Activated T-cell treated with anti-CD3 and anti-CD28 coated beads, Interleukin-2, amount 50 U/mL, for 4 hours (primary cell): ENCODE results near the gene SORCS2. TPM values are rescaled to one million over a fixed set of nuclear protein-coding genes. Genes with fewer than 3 reads are reported as not detected.
A peak's percentile ranks its signal among the peaks of the same experiment; 100 is the strongest.

Experiments used
- ATAC-seq, 2 donors: fragments of 200-7000 bp; cut with Tn5 transposase; one replicate each; pipeline ENCODE4 v1.10.0; 2021
- DNase-seq: peaks from one replicate; pipeline ENCODE4 v3.0.0-alpha.2; 2020
- H3K27me3 Mint-ChIP-seq: one replicate; pipeline ENCODE4 v1.8.0; 2021; ENCODE audit warnings: low read depth, mixed read lengths
- H3K36me3 Mint-ChIP-seq: one replicate; pipeline ENCODE4 v1.8.0; 2022; ENCODE audit warnings: mixed read lengths; ENCODE audit not compliant: insufficient read depth
- H3K4me1 Mint-ChIP-seq: one replicate; pipeline ENCODE4 v1.8.0; 2021; ENCODE audit warnings: low read depth, mixed read lengths
- H3K4me3 Mint-ChIP-seq: one replicate; pipeline ENCODE4 v1.8.0; 2021; ENCODE audit warnings: mild to moderate bottlenecking, moderate library complexity, mixed read lengths
- H3K9me3 Mint-ChIP-seq: one replicate; pipeline ENCODE4 v1.8.0; 2021; ENCODE audit warnings: mixed read lengths
- total RNA-seq, 3 donors: library from RNA; stranded (reverse); gene quantifications; one replicate each; pipeline ENCODE4 v1.2.1, GENCODE V29; 2021

SORCS2 gene
- total RNA-seq, 3 donors from 2014 or later: 0.18 to 0.43 TPM; not detected in 1

- ATAC-seq (no peak), DNase-seq (no peak)
- Mint-ChIP-seq H3K9me3 (no peaks in the 10 kb centered on the region), H3K27me3 (peaks cover 31% of the 10 kb centered on the region), H3K4me3 (no peak overlapping the region), H3K36me3 (no peaks in the 10 kb centered on the region), H3K4me1 (no peaks in the 10 kb centered on the region)
Measured at GRCh38 chr4:7186516-7187167, 5.7 kb upstream of the SORCS2 start.

- Mint-ChIP-seq H3K4me1 (no peaks in the 10 kb centered on the region), H3K4me3 (no peak overlapping the region), H3K36me3 (no peaks in the 10 kb centered on the region), H3K27me3 (peaks cover 34% of the 10 kb centered on the region), H3K9me3 (no peaks in the 10 kb centered on the region)
- ATAC-seq (no peak), DNase-seq (no peak)
Measured at GRCh38 chr4:7187168-7187535, 5.2 kb upstream of the SORCS2 start.

GRCh38 chr4:7187691-7188090, 4.6 kb upstream of the SORCS2 start:
- H3K36me3 Mint-ChIP-seq: no peaks in the 10 kb centered on the region
- no peak for ATAC-seq
- H3K9me3 Mint-ChIP-seq: no peaks in the 10 kb centered on the region
- H3K27me3 Mint-ChIP-seq: peaks cover 34% of the 10 kb centered on the region
- H3K4me3 Mint-ChIP-seq: no peak overlapping the region
- no peak for DNase-seq
- no peaks in the 10 kb centered on the region for H3K4me1 Mint-ChIP-seq

GRCh38 chr4:7189066-7189465, 3.3 kb upstream of the SORCS2 start:
- Mint-ChIP-seq H3K4me1 (peaks cover 1% of the 10 kb centered on the region), H3K9me3 (no peaks in the 10 kb centered on the region), H3K36me3 (no peaks in the 10 kb centered on the region), H3K4me3 (no peak overlapping the region), H3K27me3 (peaks cover 42% of the 10 kb centered on the region)
- DNase-seq (no peak), ATAC-seq (no peak)

GRCh38 chr4:7189475-7190277, 2.7 kb upstream of the SORCS2 start:
- Mint-ChIP-seq H3K27me3 (peaks cover 48% of the 10 kb centered on the region), H3K4me1 (peaks cover 1% of the 10 kb centered on the region), H3K36me3 (no peaks in the 10 kb centered on the region), H3K4me3 (no peak overlapping the region), H3K9me3 (no peaks in the 10 kb centered on the region)
- DNase-seq (no peak), ATAC-seq (no peak)

GRCh38 chr4:7190278-7190594, 2.1 kb upstream of the SORCS2 start:
- Mint-ChIP-seq H3K27me3 (peaks cover 53% of the 10 kb centered on the region), H3K4me3 (no peak overlapping the region), H3K36me3 (no peaks in the 10 kb centered on the region), H3K9me3 (no peaks in the 10 kb centered on the region), H3K4me1 (peaks cover 1% of the 10 kb centered on the region)
- no peak for DNase-seq
- no peak for ATAC-seq

- H3K27me3 Mint-ChIP-seq: peaks cover 57% of the 10 kb centered on the region
- ATAC-seq (no peak), DNase-seq (no peak)
- no peak overlapping the region for H3K4me3 Mint-ChIP-seq
- no peaks in the 10 kb centered on the region for H3K9me3 Mint-ChIP-seq
- peaks cover 1% of the 10 kb centered on the region for H3K4me1 Mint-ChIP-seq
- H3K36me3 Mint-ChIP-seq: no peaks in the 10 kb centered on the region
Measured at GRCh38 chr4:7190691-7191545, 1.4 kb upstream of the SORCS2 start.

GRCh38 chr4:7191546-7192251, 639 bp upstream of the SORCS2 start:
- peaks cover 64% of the 10 kb centered on the region for H3K27me3 Mint-ChIP-seq
- DNase-seq (no peak), ATAC-seq (no peak)
- H3K4me3 Mint-ChIP-seq: no peak overlapping the region
- H3K9me3 Mint-ChIP-seq: no peaks in the 10 kb centered on the region
- H3K36me3 Mint-ChIP-seq: no peaks in the 10 kb centered on the region
- peaks cover 1% of the 10 kb centered on the region for H3K4me1 Mint-ChIP-seq

GRCh38 chr4:7193030-7193958, 956 bp downstream of the SORCS2 start:
- Mint-ChIP-seq H3K4me1 (peaks cover 1% of the 10 kb centered on the region), H3K36me3 (no peaks in the 10 kb centered on the region), H3K9me3 (no peaks in the 10 kb centered on the region), H3K4me3 (peak overlapping the region; percentile 47), H3K27me3 (peaks cover 67% of the 10 kb centered on the region)
- ATAC-seq (no peak), DNase-seq (no peak)

GRCh38 chr4:7194251-7195140, 2.2 kb downstream of the SORCS2 start:
- no peak overlapping the region for H3K4me3 Mint-ChIP-seq
- H3K9me3 Mint-ChIP-seq: no peaks in the 10 kb centered on the region
- H3K27me3 Mint-ChIP-seq: peaks cover 65% of the 10 kb centered on the region
- DNase-seq (no peak), ATAC-seq (no peak)
- H3K4me1 Mint-ChIP-seq: peaks cover 1% of the 10 kb centered on the region
- no peaks in the 10 kb centered on the region for H3K36me3 Mint-ChIP-seq

- peaks cover 1% of the 10 kb centered on the region for H3K4me1 Mint-ChIP-seq
- DNase-seq (no peak), ATAC-seq (no peak)
- H3K9me3 Mint-ChIP-seq: no peaks in the 10 kb centered on the region
- H3K27me3 Mint-ChIP-seq: peaks cover 62% of the 10 kb centered on the region
- no peaks in the 10 kb centered on the region for H3K36me3 Mint-ChIP-seq
- no peak overlapping the region for H3K4me3 Mint-ChIP-seq
Measured at GRCh38 chr4:7195141-7195515, 2.8 kb downstream of the SORCS2 start.

- DNase-seq (no peak), ATAC-seq (no peak)
- Mint-ChIP-seq H3K9me3 (no peaks in the 10 kb centered on the region), H3K36me3 (no peaks in the 10 kb centered on the region), H3K4me1 (peaks cover 1% of the 10 kb centered on the region), H3K4me3 (no peak overlapping the region), H3K27me3 (peaks cover 58% of the 10 kb centered on the region)
Measured at GRCh38 chr4:7195546-7196287, 3.4 kb downstream of the SORCS2 start.
